Amniotic stem cell (primary cell): Measurements from ENCODE around the gene MEX3A.
"Not testable (repeated sequence)": the region's sequence is repeated elsewhere in the genome, so short reads cannot be mapped to it uniquely, and the experiment has no call there.

Experiments
- DNase-seq: peaks from one replicate; lab custom pipeline; 2025; lab: John Stamatoyannopoulos, UW

MEX3A gene

GRCh38 chr1:156054500-156055280 lies 27.6 kb downstream of the MEX3A start, which contains the start of gene LAMTOR2:
LAMTOR2 (plus strand) TSS chr1:156054782; CDS start chr1:156054890, 108 bp downstream.
- DNase-seq: peak; percentile 89

- peak; percentile 80 for DNase-seq
These were observed 28.3 kb downstream of the MEX3A start, which contains the start of gene UBQLN4 for GRCh38 chr1:156053768-156054499. UBQLN4 (minus strand) TSS chr1:156053798; CDS start chr1:156053701, 97 bp downstream.

- peak; percentile 45 for DNase-seq
These were observed 29.1 kb downstream of the MEX3A start for GRCh38 chr1:156052862-156053767.

GRCh38 chr1:156051011-156051725 lies 31.1 kb downstream of the MEX3A start:
- no peak for DNase-seq

- DNase-seq: no peak
These were observed 31.9 kb downstream of the MEX3A start for GRCh38 chr1:156050376-156050775.

GRCh38 chr1:156048663-156049258 lies 33.5 kb downstream of the MEX3A start:
- DNase-seq: no peak

GRCh38 chr1:156045076-156045475 lies 37.2 kb downstream of the MEX3A start:
- no peak for DNase-seq

- no peak for DNase-seq
These were observed 39.4 kb downstream of the MEX3A start for GRCh38 chr1:156042828-156043227.

- DNase-seq: not testable (repeated sequence)
These were observed 47.3 kb downstream of the MEX3A start for GRCh38 chr1:156034991-156035390.

- no peak for DNase-seq
These were observed 49.3 kb downstream of the MEX3A start for GRCh38 chr1:156033011-156033410.

- no peak for DNase-seq
These were observed 55.7 kb downstream of the MEX3A start for GRCh38 chr1:156026588-156026987.

- no peak for DNase-seq
These were observed 56.4 kb downstream of the MEX3A start for GRCh38 chr1:156025876-156026275.

- no peak for DNase-seq
These were observed 57.5 kb downstream of the MEX3A start for GRCh38 chr1:156024801-156025200.
